ENCODE measurements around the gene GLO1. TPM values are rescaled to one million over a fixed set of nuclear protein-coding genes. Genes with fewer than 3 reads are reported as not detected.

The GLO1 gene
- 92.9 TPM for total RNA-seq

DNA sequence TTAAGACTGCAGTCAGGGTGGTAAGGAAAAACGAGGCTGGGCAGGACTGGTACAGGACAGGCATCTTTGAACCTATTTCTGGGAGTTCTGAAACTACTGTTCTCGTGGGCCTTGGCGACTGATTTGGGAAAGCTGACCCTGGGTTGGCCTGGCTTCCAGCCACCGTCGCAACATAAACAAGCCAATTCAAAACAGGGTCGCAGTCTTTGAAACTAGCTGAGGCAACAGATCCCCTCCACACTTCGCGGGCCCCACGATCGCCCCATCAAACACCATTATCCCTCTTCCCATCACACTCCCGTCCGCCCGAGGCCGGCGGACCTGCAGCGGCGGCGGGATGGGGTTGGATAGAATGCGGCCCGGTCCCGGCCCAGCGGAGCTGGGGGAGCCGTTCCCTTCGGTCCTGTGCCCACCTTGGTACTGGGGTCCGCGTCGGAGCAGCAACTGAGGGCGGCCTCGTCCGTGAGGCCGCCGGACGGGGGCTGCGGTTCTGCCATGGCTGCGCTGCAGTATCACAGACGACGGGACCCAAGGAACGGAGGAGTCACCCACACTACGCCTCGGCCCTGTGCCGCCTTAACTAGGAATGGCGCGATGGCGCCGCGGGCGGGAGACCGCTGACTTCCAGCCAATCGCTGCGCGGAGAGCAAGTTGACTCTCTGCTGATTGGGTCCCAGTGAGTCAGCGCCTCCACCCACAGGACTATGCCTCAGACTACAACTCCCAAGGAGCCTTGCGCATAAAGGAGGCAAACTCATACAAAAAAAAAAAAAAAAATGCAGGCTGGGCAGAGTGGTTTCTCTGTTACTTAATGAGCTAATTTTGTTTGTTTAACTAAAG is at the start of gene GLO1:
GLO1 (minus strand) TSS at position 588 of the 840 bp plus-strand sequence; CDS start at position 497, 91 bp downstream.
- DNase-seq (ENCODE audit: low spot score in 2 of 2) (peak; percentile 94 to 96), FAIRE-seq (peak; percentile 77)

DNA sequence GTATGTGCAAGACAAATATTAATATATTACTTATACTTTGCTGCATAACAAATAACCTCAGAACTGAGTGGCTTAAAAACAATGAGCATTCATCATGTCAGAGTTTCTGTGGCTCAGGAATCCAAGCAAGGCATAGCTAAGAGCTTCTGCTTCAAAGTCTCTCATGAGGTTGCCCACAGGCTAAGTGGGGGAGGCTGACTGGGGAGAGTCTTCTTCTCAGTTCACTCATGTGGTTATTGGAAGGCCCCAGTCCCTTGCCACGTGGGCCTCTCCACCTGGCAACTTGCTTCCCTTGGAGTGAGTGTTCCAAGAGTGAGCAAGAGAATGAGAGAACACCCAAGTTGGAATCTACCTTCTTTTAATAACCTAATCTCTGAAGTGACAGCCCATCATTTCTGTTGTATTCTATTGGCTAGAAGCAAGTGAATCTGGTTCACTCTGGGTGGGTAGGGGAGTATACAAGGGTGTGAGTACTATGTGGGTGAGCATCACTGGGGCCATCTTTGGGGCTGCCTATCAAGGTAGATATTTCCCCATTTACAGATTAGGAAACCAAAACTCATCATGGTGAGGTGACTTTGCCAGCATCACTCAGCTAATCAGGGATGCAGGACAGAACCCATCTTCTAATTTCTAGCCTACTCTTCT is 48.1 kb upstream of the GLO1 start:
- DNase-seq (ENCODE audit: low spot score in 2 of 2) (no peak), FAIRE-seq (no peak)

DNA sequence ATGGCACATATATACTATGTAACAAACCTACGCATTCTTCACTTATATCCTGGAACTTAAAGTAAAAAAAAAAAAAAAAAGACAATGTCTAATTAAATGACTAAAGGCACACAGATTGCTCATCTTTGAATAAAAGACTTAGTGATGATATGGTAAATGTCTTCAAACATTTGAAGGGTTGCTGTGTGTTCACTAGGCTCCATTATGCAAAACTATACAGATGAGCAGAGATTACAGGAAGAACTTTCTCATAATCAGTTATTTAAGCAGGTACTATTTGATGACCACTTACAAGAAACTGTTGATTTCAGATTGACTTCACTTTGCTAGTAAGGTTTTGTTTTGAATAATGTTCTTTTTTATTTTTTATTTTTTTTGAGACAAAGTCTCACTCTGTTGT is 46.5 kb upstream of the GLO1 start:
- DNase-seq (ENCODE audit: low spot score in 2 of 2) (no peak), FAIRE-seq (no peak)

- DNase-seq (ENCODE audit: low spot score in 2 of 2) (no peak), FAIRE-seq (no peak)
Measured at GRCh38 chr6:38739532-38739931, 36.6 kb upstream of the GLO1 start.

DNA sequence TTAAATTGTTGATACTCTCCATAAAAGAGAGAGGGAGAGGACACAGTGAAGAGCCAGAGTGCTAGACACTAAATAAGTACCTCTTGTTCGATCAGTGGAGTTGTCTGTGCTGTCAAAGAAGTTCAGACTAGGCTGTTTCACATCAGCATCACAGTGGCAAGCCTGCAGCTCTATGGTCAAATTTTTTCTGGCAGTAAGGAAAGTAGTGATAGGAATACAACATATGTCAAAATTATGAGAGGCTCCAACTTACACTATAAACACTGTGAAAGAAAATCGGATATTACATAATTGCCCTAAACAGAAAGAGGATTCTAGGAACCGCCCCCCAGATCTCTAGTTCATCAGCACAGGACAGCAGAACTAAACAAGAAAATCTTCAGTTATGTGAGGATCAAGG is 35.3 kb upstream of the GLO1 start:
- no peak for FAIRE-seq
- no peak for DNase-seq (ENCODE audit: low spot score in 2 of 2)

DNA sequence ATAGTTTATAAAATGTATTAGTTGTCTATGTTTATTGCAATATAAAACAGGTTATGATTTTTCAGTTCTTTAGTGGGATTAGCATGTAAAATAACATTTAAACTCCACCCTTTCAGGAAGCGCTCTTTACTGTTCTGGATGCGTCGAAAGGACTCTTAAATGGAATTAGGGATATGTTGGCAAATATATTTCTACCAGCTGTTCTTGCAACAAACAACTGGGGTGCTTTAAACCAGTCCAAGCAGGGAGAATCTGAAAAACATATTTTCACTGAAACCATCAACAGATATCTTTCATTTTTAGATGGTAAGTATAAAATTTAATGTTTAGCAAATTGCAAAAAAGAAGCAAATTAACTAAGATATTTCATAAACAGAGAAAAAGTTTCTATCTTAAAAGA is 34.0 kb upstream of the GLO1 start:
- FAIRE-seq (no peak), DNase-seq (ENCODE audit: low spot score in 2 of 2) (no peak)

GRCh38 chr6:38730140-38730862 is 27.4 kb upstream of the GLO1 start:
- FAIRE-seq (no peak), DNase-seq (ENCODE audit: low spot score in 2 of 2) (no peak)

GRCh38 chr6:38728203-38728602 is 25.3 kb upstream of the GLO1 start:
- no peak for FAIRE-seq

DNA sequence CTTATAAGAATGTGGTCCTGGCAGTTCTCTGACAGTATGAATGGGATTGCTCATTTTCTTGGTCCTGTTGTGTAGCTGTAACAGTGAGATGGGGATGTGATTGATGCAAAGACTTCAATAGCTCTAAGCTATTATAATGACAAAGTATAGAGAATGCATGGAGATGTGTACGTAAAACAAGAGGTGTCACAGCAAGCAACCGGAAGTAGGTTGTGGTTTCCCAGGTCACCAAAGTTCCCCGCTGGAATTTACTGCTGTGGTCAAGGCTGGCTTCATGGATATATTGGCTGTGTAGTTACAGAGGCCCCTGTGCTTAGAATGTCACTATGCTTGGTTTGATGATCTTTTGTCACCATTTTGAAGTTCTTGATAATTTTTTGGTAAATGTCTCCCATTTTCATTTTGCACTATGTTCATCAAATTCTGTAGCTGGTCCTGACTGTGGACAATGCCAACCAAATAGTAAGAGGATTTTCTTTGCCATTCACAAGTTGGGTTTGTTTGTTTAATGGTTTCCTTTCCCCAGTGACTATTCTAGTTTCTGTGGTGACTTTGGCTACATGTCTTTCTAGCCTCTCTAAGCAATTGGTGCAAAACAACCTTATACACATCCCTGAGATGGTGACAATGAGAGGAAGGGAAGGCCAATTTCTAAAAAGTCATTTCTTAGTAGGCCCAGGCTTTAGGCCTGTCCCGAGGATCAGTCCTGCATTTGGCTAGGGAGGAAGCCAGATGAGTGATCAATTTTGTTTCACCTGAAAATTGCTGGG is 22.7 kb upstream of the GLO1 start:
- FAIRE-seq (no peak), DNase-seq (ENCODE audit: low spot score in 2 of 2) (no peak)

More at GRCh38 chr6:38728203-38728602, 25.3 kb upstream of the GLO1 start:
- no peak for DNase-seq (ENCODE audit: low spot score in 2 of 2)

DNA sequence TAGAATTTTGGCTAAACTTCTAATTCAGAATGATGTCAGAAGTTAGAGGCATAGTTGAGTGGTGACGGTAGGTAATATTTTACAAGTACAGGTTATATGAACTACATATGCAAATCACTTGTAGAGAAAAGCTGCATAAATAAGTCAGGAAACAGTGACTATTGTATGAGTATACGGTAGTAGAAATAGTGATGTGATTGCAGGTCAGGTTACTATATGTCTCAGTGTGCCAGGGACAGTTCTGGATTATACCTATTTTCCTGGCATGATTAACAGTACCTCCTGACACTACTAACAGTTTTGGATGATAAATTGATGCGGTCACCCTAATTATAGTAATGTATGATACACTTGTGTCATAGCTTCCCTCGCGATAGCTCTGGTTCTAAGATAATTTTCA is 21.4 kb upstream of the GLO1 start:
- DNase-seq (ENCODE audit: low spot score in 2 of 2) (no peak), FAIRE-seq (no peak)

DNA sequence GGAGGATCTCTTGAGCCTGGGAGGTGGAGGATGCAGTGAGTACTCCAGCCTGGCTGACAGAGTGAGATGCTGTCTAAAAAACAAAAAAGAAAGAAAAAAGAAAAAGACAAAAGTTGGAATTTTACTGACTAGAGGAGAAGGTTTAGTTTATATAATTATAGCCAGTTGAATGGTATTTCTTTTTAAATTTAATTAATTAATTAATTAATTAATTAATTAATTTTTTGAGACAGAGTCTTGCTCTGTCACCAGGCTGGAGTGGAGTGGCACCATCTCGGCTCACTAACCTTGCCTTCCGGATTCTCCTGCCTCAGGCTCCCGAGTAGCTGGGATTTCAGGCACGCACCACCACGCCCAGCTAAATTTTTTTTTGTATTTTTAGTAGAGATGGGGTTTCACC is 20.8 kb upstream of the GLO1 start:
- DNase-seq (ENCODE audit: low spot score in 2 of 2) (no peak), FAIRE-seq (no peak)

- FAIRE-seq = no peak
- no peak for DNase-seq (ENCODE audit: low spot score in 2 of 2)
Measured at GRCh38 chr6:38722727-38723334, 19.9 kb upstream of the GLO1 start.

- DNase-seq (ENCODE audit: low spot score in 2 of 2) = no peak
- FAIRE-seq = no peak
Measured at GRCh38 chr6:38722038-38722437, 19.1 kb upstream of the GLO1 start.

GRCh38 chr6:38720295-38720694 is 17.4 kb upstream of the GLO1 start:
- no peak for FAIRE-seq
- DNase-seq (ENCODE audit: low spot score in 2 of 2) = no peak

GRCh38 chr6:38719358-38719757 is 16.4 kb upstream of the GLO1 start:
- no peak for FAIRE-seq
- DNase-seq (ENCODE audit: low spot score in 2 of 2) = no peak

- FAIRE-seq = no peak
- DNase-seq (ENCODE audit: low spot score in 2 of 2) = no peak
Measured at GRCh38 chr6:38716825-38717224, 13.9 kb upstream of the GLO1 start.

DNA sequence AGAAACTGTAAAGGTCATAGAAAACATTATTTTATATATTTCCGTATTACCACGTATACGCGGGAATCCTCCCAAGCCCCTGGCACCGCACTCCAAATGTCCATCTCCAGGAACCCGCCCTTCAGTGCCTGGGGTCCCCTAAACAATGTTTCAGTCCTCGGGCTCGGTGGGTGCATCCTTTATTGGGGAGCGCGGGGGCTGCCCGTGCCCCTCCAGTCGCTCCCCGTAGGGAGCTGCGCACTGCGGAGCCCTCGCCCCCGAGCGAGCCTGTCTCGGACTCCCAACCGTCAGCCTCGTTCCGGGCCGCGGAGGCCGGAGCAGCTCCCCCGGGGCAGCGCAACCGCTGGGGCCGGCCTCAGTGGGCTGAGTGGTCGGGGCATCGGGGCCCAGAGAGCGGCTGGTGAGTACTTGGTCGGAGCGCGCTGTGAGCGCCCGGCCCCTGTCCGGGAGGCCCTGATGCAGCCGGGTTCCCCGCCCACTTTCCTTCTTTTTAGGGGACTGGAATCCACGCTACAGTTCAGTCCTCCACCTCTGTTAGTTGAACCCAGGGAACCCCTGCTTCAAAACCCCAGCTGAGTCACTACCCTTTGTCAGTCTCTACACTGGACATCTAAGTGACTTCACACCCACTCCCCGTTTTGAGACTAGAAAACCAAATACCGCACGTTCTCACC is 12.2 kb upstream of the GLO1 start, which contains the start of gene DNAH8:
DNAH8 (plus strand) TSS at position 296 of the 674 bp plus-strand sequence. CDS start 7,499 bp downstream, outside the sequence.
- DNase-seq (ENCODE audit: low spot score in 2 of 2) = peak in 1 of 2 donors; percentile 23
- no peak for FAIRE-seq

GRCh38 chr6:38714239-38715015 is 11.5 kb upstream of the GLO1 start:
- DNase-seq (ENCODE audit: low spot score in 2 of 2) (no peak), FAIRE-seq (no peak)

DNA sequence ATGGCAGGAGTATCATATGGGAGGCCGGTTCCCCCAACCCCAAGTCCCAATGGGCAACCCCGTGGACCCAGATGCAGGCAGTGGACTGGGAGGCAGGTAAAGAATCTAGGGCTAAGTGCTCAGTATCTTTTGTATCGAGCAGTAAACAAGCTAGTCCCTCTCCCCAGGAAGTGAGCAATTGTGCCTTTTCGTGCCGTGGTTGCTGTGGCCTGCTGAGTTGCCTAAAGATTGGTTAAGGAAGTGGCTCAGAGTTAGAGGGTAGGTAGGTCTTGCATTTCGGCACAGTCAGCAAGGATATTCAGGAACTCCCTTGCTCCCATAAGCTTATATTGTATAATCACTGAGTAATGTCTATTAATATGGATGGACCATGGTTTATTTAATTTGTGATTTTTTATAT is 10.9 kb upstream of the GLO1 start:
- no peak for DNase-seq (ENCODE audit: low spot score in 2 of 2)
- FAIRE-seq = no peak

Measured in frontal cortex (tissue), 4 donors.